PFSK-1 (cell line): ENCODE measurements around the gene CACNB1.
A peak's percentile ranks its signal among the peaks of the same experiment; 100 is the strongest.

Experiments
- FOXP2 ChIP-seq: optimal IDR thresholded peaks from 2 replicates; pipeline ENCODE3; 2011; ENCODE audit warnings: borderline replicate concordance, control low read depth, inconsistent platforms; ENCODE audit not compliant: insufficient read depth; ENCODE audit errors: extremely low read length, extremely low read depth
- POLR2AphosphoS5 ChIP-seq: IDR thresholded peaks from 2 replicates; pipeline ENCODE4 v1.6.1; 2012; ENCODE audit warnings: low read depth, mild to moderate bottlenecking, control low read depth, low read length, moderate library complexity
- REST ChIP-seq, 2 experiments: IDR thresholded peaks; 2 replicates each; pipeline versions ENCODE4 v1.6.1 to v1.8.0; 2011 to 2012; ENCODE audit warnings: low read depth in 2 of 2, low read length in 2 of 2, control low read depth in 1 of 2, inconsistent platforms in 1 of 2, mild to moderate bottlenecking in 1 of 2, moderate library complexity in 1 of 2; ENCODE audit not compliant: insufficient read depth in 1 of 2
- SIN3A ChIP-seq: IDR thresholded peaks from 2 replicates; pipeline ENCODE4 v1.6.1; 2012; ENCODE audit warnings: mild to moderate bottlenecking, low read length, moderate library complexity, borderline replicate concordance; ENCODE audit not compliant: insufficient read depth
- TAF1 ChIP-seq: IDR thresholded peaks from 2 replicates; pipeline ENCODE4 v1.6.1; 2012; ENCODE audit warnings: low read length, control low read depth, borderline replicate concordance; ENCODE audit not compliant: insufficient read depth

The CACNB1 gene

GRCh38 chr17:39174920-39175694 is 22.4 kb downstream of the CACNB1 start:
- TF ChIP-seq REST (IDR thresholded peaks at IDR 0.05; ENCODE audit: insufficient read depth in 1 of 2, low read depth in 2 of 2, low read length in 2 of 2) (no peak), TAF1 (no peak), SIN3A (no peak), POLR2AphosphoS5 (peak; percentile 39; the same call in 1 of the 2 replicates), FOXP2 (no peak)

GRCh38 chr17:39173526-39174274 is 23.8 kb downstream of the CACNB1 start:
- TF ChIP-seq REST (IDR thresholded peaks at IDR 0.05; ENCODE audit: insufficient read depth in 1 of 2, low read depth in 2 of 2, low read length in 2 of 2) (no peak), POLR2AphosphoS5 (no peak), FOXP2 (no peak), SIN3A (no peak), TAF1 (no peak)

- TF ChIP-seq FOXP2 = no peak
- TF ChIP-seq REST (IDR thresholded peaks at IDR 0.05; ENCODE audit: insufficient read depth in 1 of 2, low read depth in 2 of 2, low read length in 2 of 2) = no peak
- no peak for TF ChIP-seq SIN3A
- no peak for TF ChIP-seq TAF1
- no peak for TF ChIP-seq POLR2AphosphoS5
Measured at GRCh38 chr17:39173080-39173479, 24.4 kb downstream of the CACNB1 start.

GRCh38 chr17:39171933-39172332 is 25.5 kb downstream of the CACNB1 start:
- TF ChIP-seq TAF1 = no peak
- TF ChIP-seq FOXP2 = no peak
- no peak for TF ChIP-seq REST (IDR thresholded peaks at IDR 0.05; ENCODE audit: insufficient read depth in 1 of 2, low read depth in 2 of 2, low read length in 2 of 2)
- TF ChIP-seq POLR2AphosphoS5 = no peak; the same call in 1 of the 2 replicates
- TF ChIP-seq SIN3A = no peak
